Measurements from ENCODE around the gene CCK. TPM values are rescaled to one million over a fixed set of nuclear protein-coding genes. Genes with fewer than 3 reads are reported as not detected.

Gene CCK
- total and polyA plus RNA-seq, 8 donors = 0.87 to 68.3 (median 1.5) TPM; not detected in 5

DNA sequence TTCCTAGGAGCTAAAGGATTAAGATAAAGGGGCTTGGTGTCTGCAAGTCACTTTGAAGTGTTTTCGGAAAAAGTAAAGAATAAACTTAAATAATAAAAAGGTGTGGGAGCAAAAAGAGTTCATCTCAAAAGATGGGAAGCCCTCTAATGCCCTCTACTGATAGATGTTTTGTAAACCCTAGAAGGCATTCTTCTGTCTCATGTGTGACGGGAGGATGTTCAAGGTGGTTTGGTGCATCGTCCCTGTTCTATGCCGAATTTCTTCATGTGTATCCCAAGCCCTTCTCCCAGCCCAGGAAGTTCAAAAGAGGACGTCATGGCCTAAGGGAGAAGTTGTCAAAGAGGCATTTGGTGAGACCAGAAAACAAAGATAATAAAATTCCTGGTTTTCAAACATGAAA lies 37.2 kb downstream of the CCK start:
- no peak overlapping the region for H3K4me3 ChIP-seq
- DNase-seq = no peak
- 35 to 47% (median 41%) methylated on average over 5 of the region's 5 CpGs for WGBS, 5 donors
- H3K27ac ChIP-seq = no peak overlapping the region
- intact Hi-C loops (cut with DNase I; ENCODE audit: low total_unique reads) = loop anchor here (5.0 kb wide), 1 partner anchor 214 kb away; no protein-coding TSS in a partner anchor
- no peaks in the 10 kb centered on the region for H3K9me3 ChIP-seq
- H3K27me3 ChIP-seq = peaks cover 0 to 2% (median 0%) of the 10 kb centered on the region in 3 donors
- H3K4me1 ChIP-seq = peaks cover 0 to 25% (median 17%) of the 10 kb centered on the region in 4 donors
- peaks cover 7 to 25% (median 15%) of the 10 kb centered on the region in 4 donors for H3K36me3 ChIP-seq
- TF ChIP-seq EP300 (IDR thresholded peaks at IDR 0.05) = no peak
- TF ChIP-seq POLR2AphosphoS5 (IDR thresholded peaks at IDR 0.05) = no peak
- TF ChIP-seq POLR2A (IDR thresholded peaks at IDR 0.05) = no peak
- TF ChIP-seq, protein P1, sequence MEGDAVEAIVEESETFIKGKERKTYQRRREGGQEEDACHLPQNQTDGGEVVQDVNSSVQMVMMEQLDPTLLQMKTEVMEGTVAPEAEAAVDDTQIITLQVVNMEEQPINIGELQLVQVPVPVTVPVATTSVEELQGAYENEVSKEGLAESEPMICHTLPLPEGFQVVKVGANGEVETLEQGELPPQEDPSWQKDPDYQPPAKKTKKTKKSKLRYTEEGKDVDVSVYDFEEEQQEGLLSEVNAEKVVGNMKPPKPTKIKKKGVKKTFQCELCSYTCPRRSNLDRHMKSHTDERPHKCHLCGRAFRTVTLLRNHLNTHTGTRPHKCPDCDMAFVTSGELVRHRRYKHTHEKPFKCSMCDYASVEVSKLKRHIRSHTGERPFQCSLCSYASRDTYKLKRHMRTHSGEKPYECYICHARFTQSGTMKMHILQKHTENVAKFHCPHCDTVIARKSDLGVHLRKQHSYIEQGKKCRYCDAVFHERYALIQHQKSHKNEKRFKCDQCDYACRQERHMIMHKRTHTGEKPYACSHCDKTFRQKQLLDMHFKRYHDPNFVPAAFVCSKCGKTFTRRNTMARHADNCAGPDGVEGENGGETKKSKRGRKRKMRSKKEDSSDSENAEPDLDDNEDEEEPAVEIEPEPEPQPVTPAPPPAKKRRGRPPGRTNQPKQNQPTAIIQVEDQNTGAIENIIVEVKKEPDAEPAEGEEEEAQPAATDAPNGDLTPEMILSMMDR (IDR thresholded peaks at IDR 0.05) = no peak

DNA sequence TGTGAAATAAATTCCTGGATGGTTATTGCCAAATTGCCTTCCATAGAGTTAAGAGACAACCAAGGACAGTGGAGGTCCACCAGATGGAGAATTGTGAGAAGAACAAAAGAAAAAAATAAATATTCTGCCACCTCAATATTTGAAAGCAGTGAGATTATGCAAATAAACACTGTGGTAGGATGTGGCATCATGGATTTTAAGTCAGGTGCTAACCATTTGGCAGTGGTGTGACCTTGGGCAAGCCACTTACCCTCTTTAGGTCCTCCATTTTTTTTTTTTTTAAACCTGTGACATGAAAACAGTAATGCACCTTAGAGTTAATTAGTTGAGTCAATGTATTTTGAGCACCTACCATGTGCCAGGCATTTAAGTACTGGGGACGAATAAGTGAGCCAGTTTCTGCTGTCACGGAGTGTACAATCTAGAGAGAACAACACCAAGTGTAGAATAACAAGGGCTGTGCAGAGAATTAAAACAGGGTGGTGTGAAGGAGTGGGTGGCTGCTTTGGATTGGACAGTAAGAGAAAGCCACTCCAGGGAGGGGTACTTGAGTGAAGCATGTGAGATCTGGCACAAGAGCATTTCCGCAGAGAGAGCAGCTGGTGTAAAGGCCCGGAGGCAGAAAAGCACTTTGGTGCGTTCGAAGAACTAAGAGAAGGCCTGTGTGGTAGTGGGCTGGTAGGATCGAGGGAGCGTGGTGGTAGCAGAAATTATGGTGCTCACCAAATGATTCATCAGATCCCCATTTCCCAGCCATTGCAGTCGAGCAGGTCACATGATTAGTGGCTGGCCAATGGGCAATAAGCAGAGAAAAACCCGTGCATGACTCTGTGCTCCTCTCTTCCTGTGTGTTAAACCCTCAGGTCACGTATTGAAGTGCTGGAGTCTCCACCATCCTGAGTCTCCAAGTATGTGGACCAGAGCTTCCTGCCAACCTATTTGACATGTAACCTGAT lies 39.2 kb downstream of the CCK start:
- no peaks in the 10 kb centered on the region for H3K27me3 ChIP-seq
- 82 to 85% (median 83%) methylated on average over 11 of the region's 11 CpGs for WGBS, 5 donors
- intact Hi-C loops (cut with DNase I; ENCODE audit: low total_unique reads) = loop anchor here (5.0 kb wide), 1 partner anchor 216 kb away; no protein-coding TSS in a partner anchor
- peaks cover 0 to 25% (median 17%) of the 10 kb centered on the region in 4 donors for H3K4me1 ChIP-seq
- no peak for DNase-seq
- TF ChIP-seq, protein P1 (IDR thresholded peaks at IDR 0.05) = no peak
- no peak for TF ChIP-seq POLR2AphosphoS5 (IDR thresholded peaks at IDR 0.05)
- no peak for TF ChIP-seq POLR2A (IDR thresholded peaks at IDR 0.05)
- TF ChIP-seq EP300 (IDR thresholded peaks at IDR 0.05) = no peak
- no peak overlapping the region for H3K4me3 ChIP-seq
- H3K36me3 ChIP-seq = peaks cover 22 to 46% (median 35%) of the 10 kb centered on the region in 4 donors
- no peak overlapping the region for H3K27ac ChIP-seq
- H3K9me3 ChIP-seq = no peaks in the 10 kb centered on the region

DNA sequence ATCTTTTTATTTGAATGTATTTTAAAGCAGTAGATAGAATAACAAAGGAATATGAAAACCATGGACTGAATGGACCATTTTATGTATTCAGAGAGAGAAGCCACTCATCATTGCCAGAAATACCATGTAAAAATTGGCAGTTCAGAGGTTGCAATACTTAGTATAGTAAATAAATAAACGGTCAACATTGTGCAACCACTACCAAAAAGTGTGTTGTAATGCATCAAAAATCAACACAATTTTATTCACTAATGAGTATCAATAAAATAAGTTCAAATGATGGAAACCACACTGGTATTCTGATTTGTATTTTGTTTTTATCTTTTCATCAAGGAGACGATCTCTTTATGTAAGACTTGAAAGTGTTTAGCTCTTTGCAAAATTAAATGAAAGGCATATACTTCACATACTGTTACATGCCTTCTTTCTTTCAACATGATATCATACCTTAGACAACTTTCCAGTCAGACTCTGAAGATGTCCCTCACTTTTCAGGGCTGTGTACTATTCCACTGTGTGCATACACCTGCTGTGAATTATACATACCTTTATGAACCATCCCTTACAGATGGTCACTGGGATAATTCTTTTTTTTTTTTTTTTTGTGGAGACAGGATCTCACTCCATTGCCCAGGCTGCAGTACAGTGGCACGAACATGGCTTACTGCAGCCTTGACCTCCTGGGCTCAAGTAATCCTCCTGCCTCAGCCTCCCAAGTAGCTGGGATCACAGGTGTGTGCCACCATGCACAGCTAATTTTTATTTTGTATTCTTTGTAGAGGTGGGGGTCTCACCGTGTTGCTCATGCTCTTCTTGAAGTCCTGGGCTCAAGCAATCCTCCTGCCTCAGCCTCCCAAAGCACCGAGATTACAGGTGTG lies 40.3 kb downstream of the CCK start:
- Histone ChIP-seq H3K4me3 (no peak overlapping the region), H3K9me3 (no peaks in the 10 kb centered on the region), H3K36me3 (peaks cover 22 to 56% (median 46%) of the 10 kb centered on the region in 4 donors), H3K4me1 (peaks cover 0 to 25% (median 12%) of the 10 kb centered on the region in 4 donors), H3K27ac (peak overlapping the region in 1 of 5 donors; percentile 48), H3K27me3 (no peaks in the 10 kb centered on the region)
- WGBS, 5 donors = 77 to 95% (median 91%) methylated on average over 5 of the region's 5 CpGs
- no peak for DNase-seq
- intact Hi-C loops (cut with DNase I; ENCODE audit: low total_unique reads) = loop anchor here (5.0 kb wide), 1 partner anchor 217 kb away; no protein-coding TSS in a partner anchor
- TF ChIP-seq POLR2A (IDR thresholded peaks at IDR 0.05) = no peak

DNA sequence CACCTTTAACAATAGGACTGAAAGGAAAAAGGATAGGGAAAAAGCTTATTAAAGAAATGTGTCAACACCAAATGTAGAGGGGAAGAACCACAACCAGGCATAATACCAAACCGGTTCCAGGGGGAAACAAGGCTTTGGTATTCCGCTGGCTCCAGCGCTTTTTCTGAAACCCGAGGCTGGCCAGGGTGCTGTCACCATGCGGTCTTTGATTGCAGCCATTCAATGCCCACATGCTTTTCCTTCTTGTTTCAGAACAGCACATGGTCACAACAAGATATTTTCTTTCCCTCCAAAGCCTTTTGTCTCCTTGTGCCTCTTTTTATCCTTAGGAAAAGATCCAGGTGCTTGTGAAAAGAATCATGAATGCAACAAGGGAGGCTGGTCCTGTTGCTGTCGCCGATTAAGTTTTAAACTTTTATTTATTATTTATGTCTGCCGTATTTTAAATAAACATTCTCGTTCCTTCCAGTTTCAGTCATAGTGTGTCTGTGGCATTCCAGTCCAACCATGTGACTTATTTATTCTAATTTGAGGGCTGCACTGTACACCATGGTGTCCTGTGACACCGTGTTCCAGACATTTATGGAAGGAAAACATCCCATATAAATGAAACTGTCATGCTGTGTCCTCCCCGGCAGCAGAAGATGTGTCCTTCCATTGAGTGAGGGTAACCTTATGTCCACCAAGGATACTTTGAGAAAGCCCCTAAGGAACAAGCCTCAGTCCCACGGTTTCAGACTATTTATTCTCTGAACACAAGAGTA lies 41.1 kb downstream of the CCK start:
- TF ChIP-seq EP300 (IDR thresholded peaks at IDR 0.05) = no peak
- TF ChIP-seq, protein P1 (IDR thresholded peaks at IDR 0.05) = no peak
- no peak for TF ChIP-seq POLR2AphosphoS5 (IDR thresholded peaks at IDR 0.05)
- TF ChIP-seq POLR2A (IDR thresholded peaks at IDR 0.05) = no peak
- Histone ChIP-seq H3K27me3 (no peaks in the 10 kb centered on the region), H3K27ac (peak overlapping the region in 2 of 5 donors; percentile 17 to 48), H3K4me1 (peaks cover 0 to 16% (median 4%) of the 10 kb centered on the region in 4 donors), H3K4me3 (no peak overlapping the region), H3K9me3 (no peaks in the 10 kb centered on the region), H3K36me3 (peaks cover 31 to 65% (median 54%) of the 10 kb centered on the region in 4 donors)
- no peak for DNase-seq
- intact Hi-C loops (cut with DNase I; ENCODE audit: low total_unique reads) = loop anchor here (5.0 kb wide), 1 partner anchor 217 kb away; no protein-coding TSS in a partner anchor
- WGBS, 5 donors = 68 to 83% (median 75%) methylated on average over 12 of the region's 12 CpGs

All from stomach (tissue), 9 donors.